Activated T-cell treated with anti-CD3 and anti-CD28 coated beads for 4 hours (primary cell): ENCODE results near the gene ALDH6A1.
A peak's percentile ranks its signal among the peaks of the same experiment; 100 is the strongest.

Source experiments
- DNase-seq: peaks from one replicate; pipeline ENCODE4 v3.0.0-alpha.2; 2020

ALDH6A1 gene

GRCh38 chr14:74048281-74048680 lies 36.0 kb downstream of the ALDH6A1 start:
- DNase-seq, result no peak

- no peak for DNase-seq
Measured at GRCh38 chr14:74045522-74045921, 38.7 kb downstream of the ALDH6A1 start.

GRCh38 chr14:74042296-74042695 lies 42.0 kb downstream of the ALDH6A1 start:
- no peak for DNase-seq

GRCh38 chr14:74038020-74038859 lies 46.0 kb downstream of the ALDH6A1 start:
- DNase-seq, result no peak

- DNase-seq, result no peak
Measured at GRCh38 chr14:74035556-74035955, 48.7 kb downstream of the ALDH6A1 start.

GRCh38 chr14:74034572-74034971 lies 49.7 kb downstream of the ALDH6A1 start:
- DNase-seq, result no peak

GRCh38 chr14:74029136-74029535 lies 55.1 kb downstream of the ALDH6A1 start:
- DNase-seq, result no peak

- no peak for DNase-seq
Measured at GRCh38 chr14:74022346-74022745, 61.9 kb downstream of the ALDH6A1 start.

- DNase-seq, result no peak
Measured at GRCh38 chr14:74019408-74020137, 64.7 kb downstream of the ALDH6A1 start.

- DNase-seq, result peak; percentile 69
Measured at GRCh38 chr14:74018586-74019407, 65.5 kb downstream of the ALDH6A1 start, which contains the start of the genes BBOF1 and ENTPD5. TSS of gene BBOF1 (plus strand) at chr14:74019349. CDS start at chr14:74019479, 130 bp downstream. TSS of gene ENTPD5 (minus strand) at chr14:74019288. CDS start at chr14:73988102, 31,186 bp downstream.

- no peak for DNase-seq
Measured at GRCh38 chr14:74018174-74018585, 66.1 kb downstream of the ALDH6A1 start.

- no peak for DNase-seq
Measured at GRCh38 chr14:74015963-74016362, 68.3 kb downstream of the ALDH6A1 start.

- DNase-seq, result no peak
Measured at GRCh38 chr14:74015176-74015575, 69.1 kb downstream of the ALDH6A1 start.

- DNase-seq, result no peak
Measured at GRCh38 chr14:74014299-74014698, 70.0 kb downstream of the ALDH6A1 start.

- DNase-seq, result no peak
Measured at GRCh38 chr14:74008843-74009499, 75.3 kb downstream of the ALDH6A1 start.
